IMR-90 (cell line): Measurements from ENCODE around the gene GATAD2A. TPM values are rescaled to one million over a fixed set of nuclear protein-coding genes. Genes with fewer than 3 reads are reported as not detected.

Source experiments
- ATAC-seq: fragments of 200-7000 bp; cut with Tn5 transposase; 2 replicates; pipeline ENCODE4 v1.9.1; 2020; ENCODE audit warnings: low read depth, mild to moderate bottlenecking, moderate library complexity
- BruUV-seq: library from RNA; stranded (reverse); fragments of 400-500 nt; replicated peaks from 2 replicates; lab custom pipeline; 2021; lab: Mats Ljungman, UMichigan
- CTCF ChIA-PET: fragments of 300-600 bp; formaldehyde crosslinking; extraction: SDS; loops from one replicate; lab custom pipeline; 2021; ENCODE audit warnings: antibody characterized with exemption; lab: Yijun Ruan, JAX
- POLR2A ChIA-PET: fragments of 300-600 bp; sonication (Branson Sonifier 250); formaldehyde crosslinking; loops from one replicate; lab custom pipeline; 2022; ENCODE audit warnings: antibody characterized with exemption; ENCODE audit not compliant: unreplicated experiment; lab: Charles Lee
- DNase-seq: peaks from one replicate; pipeline ENCODE4 v3.0.0; 2013
- H2AFZ ChIP-seq: replicated peaks from 2 replicates; pipeline ENCODE3; 2013; ENCODE audit warnings: low read length, mild to moderate bottlenecking; ENCODE audit not compliant: poor library complexity
- H2AK5ac ChIP-seq: 2 replicates; pipeline ENCODE4 v1.6.1; 2013; ENCODE audit warnings: low read depth, low read length, inconsistent platforms
- H2AK9ac ChIP-seq: replicated peaks from 2 replicates; pipeline ENCODE3; 2013; ENCODE audit warnings: mild to moderate bottlenecking, low read depth, low read length, moderate library complexity; ENCODE audit not compliant: poor library complexity
- H2BK120ac ChIP-seq: 2 replicates; pipeline ENCODE4 v1.6.1; 2013; ENCODE audit warnings: low read depth, low read length, inconsistent platforms
- H2BK15ac ChIP-seq: 3 replicates; pipeline ENCODE4 v1.6.1; 2013; ENCODE audit warnings: low read depth, low read length, inconsistent platforms
- H2BK20ac ChIP-seq: 2 replicates; pipeline ENCODE4 v1.6.1; 2013; ENCODE audit warnings: low read depth, mild to moderate bottlenecking, inconsistent platforms, low read length, moderate library complexity
- H2BK5ac ChIP-seq: 2 replicates; pipeline ENCODE4 v1.6.1; 2013; ENCODE audit warnings: mild to moderate bottlenecking, low read depth, low read length, inconsistent platforms; ENCODE audit not compliant: poor library complexity, severe bottlenecking
- H3K14ac ChIP-seq: replicated peaks from 2 replicates; pipeline ENCODE4 v1.6.1; 2013; ENCODE audit warnings: low read depth, low read length, inconsistent platforms
- H3K18ac ChIP-seq: 2 replicates; pipeline ENCODE4 v1.6.1; 2013; ENCODE audit warnings: low read depth, low read length, control low read depth
- H3K23ac ChIP-seq: 2 replicates; pipeline ENCODE4 v1.6.1; 2013; ENCODE audit warnings: low read depth, low read length, inconsistent platforms
- H3K27ac ChIP-seq: 2 replicates; pipeline ENCODE4 v1.5.1; 2013; ENCODE audit warnings: mild to moderate bottlenecking, control low read depth, low read length; ENCODE audit not compliant: insufficient read depth
- H3K27me3 ChIP-seq: 2 replicates; pipeline ENCODE4 v1.6.1; 2013; ENCODE audit warnings: low read length; ENCODE audit not compliant: control insufficient read depth, insufficient read depth
- H3K36me3 ChIP-seq: 2 replicates; pipeline ENCODE4 v1.6.1; 2013; ENCODE audit warnings: low read length, mixed read lengths; ENCODE audit not compliant: control insufficient read depth, insufficient read depth
- H3K4ac ChIP-seq: 2 replicates; pipeline ENCODE4 v1.6.1; 2013; ENCODE audit warnings: low read depth, low read length, inconsistent platforms
- H3K4me1 ChIP-seq: 2 replicates; pipeline ENCODE4 v1.6.1; 2013; ENCODE audit warnings: low read length, mixed read lengths; ENCODE audit not compliant: control insufficient read depth, insufficient read depth
- H3K4me2 ChIP-seq: 2 replicates; pipeline ENCODE4 v1.6.1; 2013; ENCODE audit warnings: low read depth, mild to moderate bottlenecking, control low read depth, low read length, moderate library complexity
- H3K4me3 ChIP-seq: 2 replicates; pipeline ENCODE4 v1.5.1; 2013; ENCODE audit warnings: low read depth, mild to moderate bottlenecking, control low read depth, low read length, moderate library complexity; ENCODE audit not compliant: insufficient read depth
- H3K56ac ChIP-seq: 2 replicates; pipeline ENCODE4 v1.6.1; 2013; ENCODE audit warnings: low read length, inconsistent platforms; ENCODE audit not compliant: insufficient read depth; ENCODE audit errors: extremely low read depth
- H3K79me1 ChIP-seq, 2 experiments: 2 replicates each; pipeline ENCODE4 v1.6.1; 2013; ENCODE audit warnings: low read length in 2 of 2, inconsistent platforms in 1 of 2, low read depth in 1 of 2
- H3K9ac ChIP-seq: 2 replicates; pipeline ENCODE4 v1.6.1; 2013; ENCODE audit warnings: low read depth, low read length, control low read depth
- H3K9me1 ChIP-seq: 2 replicates; pipeline ENCODE4 v1.6.1; 2013; ENCODE audit warnings: low read length, inconsistent platforms; ENCODE audit not compliant: insufficient read depth
- H3K9me3 ChIP-seq: 2 replicates; pipeline ENCODE4 v1.6.1; 2013; ENCODE audit warnings: low read length; ENCODE audit not compliant: control insufficient read depth, insufficient read depth
- H4K20me1 ChIP-seq: 2 replicates; pipeline ENCODE4 v1.6.1; 2013; ENCODE audit warnings: low read length, inconsistent platforms; ENCODE audit not compliant: insufficient read depth
- H4K5ac ChIP-seq: 2 replicates; pipeline ENCODE4 v1.6.1; 2013; ENCODE audit warnings: mild to moderate bottlenecking, low read depth, low read length, control low read depth
- H4K8ac ChIP-seq, 2 experiments: 2 replicates each; pipeline ENCODE4 v1.6.1; 2013; ENCODE audit warnings: low read depth in 2 of 2, low read length in 2 of 2, control low read depth in 1 of 2, inconsistent platforms in 1 of 2
- H4K91ac ChIP-seq: 2 replicates; pipeline ENCODE4 v1.6.1; 2013; ENCODE audit warnings: low read depth, low read length, inconsistent platforms; ENCODE audit not compliant: insufficient read depth
- BHLHE40 ChIP-seq: fragments of 150-350 bp; IDR thresholded peaks from 2 replicates; pipeline ENCODE4 v1.6.1; 2016; ENCODE audit warnings: mild to moderate bottlenecking, low read depth, low read length
- CEBPB ChIP-seq: IDR thresholded peaks from 2 replicates; pipeline ENCODE4 v1.6.1; 2012; ENCODE audit warnings: low read depth, low read length, improper control_type of control experiment
- CHD1 ChIP-seq: IDR thresholded peaks from 2 replicates; pipeline ENCODE4 v1.6.1; 2012; ENCODE audit warnings: low read depth, low read length, improper control_type of control experiment
- CTCF ChIP-seq: conservative IDR thresholded peaks from 2 replicates; pipeline ENCODE4 v1.5.1; 2012; ENCODE audit warnings: mild to moderate bottlenecking, low read depth, low read length, improper control_type of control experiment
- ELK1 ChIP-seq: fragments of 150-350 bp; IDR thresholded peaks from 2 replicates; pipeline ENCODE4 v1.6.1; 2016; ENCODE audit warnings: low read depth, mild to moderate bottlenecking, low read length, moderate library complexity, borderline replicate concordance
- FOS ChIP-seq: fragments of 150-350 bp; IDR thresholded peaks from 2 replicates; pipeline ENCODE4 v1.6.1; 2016; ENCODE audit warnings: low read depth, low read length
- MAFK ChIP-seq: IDR thresholded peaks from 2 replicates; pipeline ENCODE4 v1.6.1; 2012; ENCODE audit warnings: low read depth, low read length, improper control_type of control experiment
- MAZ ChIP-seq: IDR thresholded peaks from 2 replicates; pipeline ENCODE4 v1.6.1; 2012; ENCODE audit warnings: low read depth, mild to moderate bottlenecking, low read length, improper control_type of control experiment, moderate library complexity, borderline replicate concordance
- MXI1 ChIP-seq: IDR thresholded peaks from 2 replicates; pipeline ENCODE4 v1.6.1; 2012; ENCODE audit warnings: low read depth, mild to moderate bottlenecking, low read length, moderate library complexity, borderline replicate concordance
- NFE2L2 ChIP-seq: fragments of 150-350 bp; IDR thresholded peaks from 2 replicates; pipeline ENCODE4 v1.6.1; 2016; ENCODE audit warnings: low read depth, mild to moderate bottlenecking, low read length
- POLR2A ChIP-seq: IDR thresholded peaks from 2 replicates; pipeline ENCODE4 v1.6.1; 2012; ENCODE audit warnings: mild to moderate bottlenecking, low read depth, low read length
- RAD21 ChIP-seq: IDR thresholded peaks from 2 replicates; pipeline ENCODE4 v1.6.1; 2012; ENCODE audit warnings: low read length, improper control_type of control experiment
- RCOR1 ChIP-seq: IDR thresholded peaks from 2 replicates; pipeline ENCODE4 v1.6.1; 2012; ENCODE audit warnings: mild to moderate bottlenecking, low read length, improper control_type of control experiment; ENCODE audit not compliant: insufficient replicate concordance
- RFX5 ChIP-seq: IDR thresholded peaks from 2 replicates; pipeline ENCODE4 v1.8.0; 2012; ENCODE audit warnings: low read depth, mild to moderate bottlenecking, low read length, moderate library complexity
- SMC3 ChIP-seq: fragments of 150-350 bp; IDR thresholded peaks from 2 replicates; pipeline ENCODE4 v1.6.1; 2016; ENCODE audit warnings: low read depth, mild to moderate bottlenecking, antibody characterized with exemption, low read length, moderate library complexity
- USF2 ChIP-seq: fragments of 150-350 bp; IDR thresholded peaks from 2 replicates; pipeline ENCODE4 v1.6.1; 2017; ENCODE audit warnings: mild to moderate bottlenecking, antibody characterized with exemption, low read length, low read depth
- WGBS, 2 experiments: methylation state at CpG; one replicate each; pipeline versions ENCODE4 v1.1.5 to v1.1.7; 2013; ENCODE audit warnings: missing lambda C conversion rate in 2 of 2; ENCODE audit not compliant: insufficient read length in 1 of 2; ENCODE audit errors: extremely low coverage in 2 of 2; 5-methylcytosine and 5-hydroxymethylcytosine counted together
- dilution Hi-C: fragments of 300-500 bp; cut with HindIII; formaldehyde crosslinking; loops from one replicate; pipeline ENCODE4 v1.14.3; 2018; ENCODE audit warnings: low sequenced_read_pairs; ENCODE audit not compliant: unreplicated experiment
- in situ Hi-C: fragments of 300-500 bp; cut with MboI; formaldehyde crosslinking; loops from 3 replicates; pipeline ENCODE4 v1.14.3; 2019; ENCODE audit warnings: low sequenced_read_pairs, inconsistent platforms, mixed read lengths
- intact Hi-C: fragments of 100-400 bp; cut with micrococcal nuclease; formaldehyde crosslinking; loops from 2 replicates; pipeline ENCODE4 v1.10.0; 2022
- polyA plus RNA-seq, 3 experiments: library from polyadenylated mRNA; depleted of rRNA; stranded (reverse); fragments of >200 nt; gene quantifications; 2 replicates each; pipeline ENCODE4 v1.2.3, GENCODE V29; 2012; ENCODE audit warnings: low replicate concordance in 1 of 3
- total RNA-seq: library from RNA; depleted of rRNA; stranded (reverse); fragments of >200 nt; gene quantifications from 2 replicates; pipeline ENCODE4 v1.2.3, GENCODE V29; 2012

The GATAD2A gene
- total and polyA plus RNA-seq, 2 of the 4 experiments (the other 2 are of a cell fraction), result 23.5 to 33.2 TPM

GRCh38 chr19:19545707-19546106, 140.2 kb downstream of the GATAD2A start:
- dilution Hi-C loops, result no loop called here
- Histone ChIP-seq H2BK15ac (no peak overlapping the region), H4K5ac (no peak overlapping the region), H3K9ac (no peak overlapping the region), H2BK5ac (no peak overlapping the region), H3K4me2 (no peak overlapping the region), H4K8ac (no peak overlapping the region), H2BK120ac (no peak overlapping the region), H3K27me3 (peaks cover 15% of the 10 kb centered on the region; the same call in 1 of the 2 replicates), H3K4me3 (no peak overlapping the region), H3K4me1 (no peaks in the 10 kb centered on the region), H3K27ac (no peak overlapping the region), H3K23ac (no peak overlapping the region), H3K79me1 (no peaks in the 10 kb centered on the region), H2AFZ (no peak overlapping the region), H4K91ac (no peak overlapping the region), H3K36me3 (no peaks in the 10 kb centered on the region), H3K4ac (no peak overlapping the region), H2AK9ac (no peak overlapping the region), H3K14ac (no peak overlapping the region), H3K56ac (no peak overlapping the region), H4K20me1 (no peaks in the 10 kb centered on the region; the same call in 1 of the 2 replicates), H2BK20ac (no peak overlapping the region), H3K18ac (no peak overlapping the region), H3K9me1 (no peaks in the 10 kb centered on the region), H2AK5ac (no peak overlapping the region), H3K9me3 (no peaks in the 10 kb centered on the region)
- intact Hi-C loops, result no loop called here
- BruUV-seq, result no TSS peak
- in situ Hi-C loops, result loop anchor here (25.0 kb wide), 1 partner anchor 417 kb away; no protein-coding TSS in a partner anchor
- ChIA-PET CTCF (no interaction called here), POLR2A (no interaction called here)
- ATAC-seq, result no peak
- no peak for DNase-seq
- TF ChIP-seq USF2, result no peak
- no peak for TF ChIP-seq NFE2L2
- no peak for TF ChIP-seq MAFK
- no peak for TF ChIP-seq ELK1
- no peak for TF ChIP-seq MXI1
- TF ChIP-seq BHLHE40, result no peak
- TF ChIP-seq RFX5, result no peak
- no peak for TF ChIP-seq CHD1
- no peak for TF ChIP-seq FOS
- no peak for TF ChIP-seq RCOR1
- TF ChIP-seq SMC3, result no peak
- TF ChIP-seq CEBPB, result no peak
- TF ChIP-seq MAZ, result no peak
- TF ChIP-seq RAD21, result no peak
- no peak for TF ChIP-seq CTCF
- TF ChIP-seq POLR2A, result no peak
- 95% methylated on average over 20 of the region's 23 CpGs; no CpG with 5 or more reads in 1 of the 2 experiments for WGBS, 2 experiments
